Skin of body (tissue), 2 donors: Measurements from ENCODE around the gene DCTN5. TPM values are rescaled to one million over a fixed set of nuclear protein-coding genes. Genes with fewer than 3 reads are reported as not detected.
"Not testable (repeated sequence)": the region's sequence is repeated elsewhere in the genome, so short reads cannot be mapped to it uniquely, and the experiment has no call there.

Source experiments
- DNase-seq: peaks from one replicate; lab custom pipeline; 2025; lab: John Stamatoyannopoulos, UW
- total RNA-seq: library from RNA; depleted of rRNA; stranded (reverse); fragments of >200 nt; gene quantifications from one replicate; pipeline ENCODE4 v1.2.3, GENCODE V29; 2014

Gene DCTN5
- total RNA-seq, 1 donor from 2014 or later: 25.4 TPM

DNA sequence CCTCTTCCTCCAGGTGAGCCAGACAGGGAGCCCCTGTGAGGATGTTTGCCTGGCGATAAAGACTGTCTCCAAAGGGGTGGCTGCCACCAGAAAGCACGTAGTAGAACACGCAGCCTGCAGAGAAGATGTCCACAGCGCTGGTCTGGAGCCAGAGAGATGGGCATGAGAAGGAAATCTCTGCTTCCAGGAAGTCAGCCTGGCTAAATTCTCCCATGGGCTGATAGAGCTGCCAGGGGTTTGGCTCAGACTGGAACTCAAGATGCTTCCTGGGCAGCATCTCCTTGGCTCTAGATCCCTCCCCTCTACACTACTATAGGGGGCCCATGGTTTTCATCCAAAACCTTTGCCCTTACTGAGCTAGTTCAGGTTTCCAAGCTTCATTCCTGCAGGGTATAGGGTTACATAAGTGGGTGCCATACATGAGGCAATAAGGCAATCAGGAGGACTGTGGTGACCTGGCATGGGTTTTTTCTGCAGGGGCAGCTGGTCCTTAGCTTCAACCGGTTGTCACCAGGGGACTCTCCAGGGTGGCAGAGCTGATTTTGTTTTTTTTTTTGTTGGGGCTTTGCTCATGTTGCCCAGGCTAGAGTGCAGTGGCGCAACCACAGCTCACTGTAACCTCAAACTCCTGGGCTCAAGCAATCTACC lies 51.0 kb downstream of the DCTN5 start:
- no peak for DNase-seq

DNA sequence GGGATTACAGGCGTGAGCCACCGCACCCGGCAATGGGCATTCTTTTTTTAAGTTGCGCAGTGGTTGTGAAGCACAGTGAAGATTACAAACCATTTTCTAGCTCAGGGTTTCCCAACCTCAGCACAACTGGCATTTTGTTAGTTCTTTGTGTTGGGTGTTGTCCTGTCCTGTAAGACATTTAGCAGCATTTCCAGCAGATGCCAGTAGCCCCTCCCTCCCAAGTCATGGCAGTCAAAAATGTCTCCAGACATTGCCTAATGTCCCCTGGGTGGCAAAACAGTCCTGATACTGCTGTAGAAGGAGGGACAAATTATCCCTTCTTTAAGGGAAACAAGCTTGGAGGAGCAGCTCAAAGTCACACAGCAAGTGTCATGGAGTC lies 53.0 kb downstream of the DCTN5 start:
- no peak for DNase-seq

DNA sequence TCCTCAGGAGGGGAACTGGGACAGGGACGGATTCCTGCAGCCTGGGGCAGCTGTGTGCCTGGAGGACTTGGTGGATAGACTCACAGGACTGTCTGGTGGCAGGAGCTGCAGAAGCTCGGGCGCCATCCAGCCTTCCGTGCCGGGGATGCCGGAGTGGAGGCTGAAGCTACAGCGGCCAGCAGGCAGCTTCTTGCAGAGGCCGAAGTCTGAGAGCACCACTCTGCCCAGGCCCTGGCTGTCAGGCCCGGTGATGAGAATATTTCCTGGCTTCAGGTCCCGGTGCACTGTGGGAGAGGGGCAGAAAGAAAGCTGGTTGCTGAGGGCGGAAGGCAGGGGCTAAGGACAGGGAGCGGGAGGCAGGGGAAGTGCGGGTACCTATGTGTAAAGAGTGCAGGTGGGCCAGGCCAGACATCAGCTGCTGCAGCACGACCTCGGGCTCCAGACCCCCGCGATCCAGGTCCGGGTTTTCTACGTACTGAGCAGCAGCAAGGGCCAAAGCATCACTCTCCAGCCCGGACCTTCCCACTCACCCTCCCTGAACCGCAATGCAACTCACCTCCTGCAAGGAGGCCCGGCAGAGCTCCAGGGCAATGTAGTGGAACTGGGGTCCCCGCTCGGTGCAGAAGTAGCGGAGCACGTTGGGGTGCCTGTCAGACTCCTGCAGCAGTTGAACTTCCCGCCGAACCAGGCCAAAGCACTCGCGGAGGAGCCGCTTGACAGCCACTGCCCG lies 53.5 kb downstream of the DCTN5 start:
- no peak for DNase-seq

DNA sequence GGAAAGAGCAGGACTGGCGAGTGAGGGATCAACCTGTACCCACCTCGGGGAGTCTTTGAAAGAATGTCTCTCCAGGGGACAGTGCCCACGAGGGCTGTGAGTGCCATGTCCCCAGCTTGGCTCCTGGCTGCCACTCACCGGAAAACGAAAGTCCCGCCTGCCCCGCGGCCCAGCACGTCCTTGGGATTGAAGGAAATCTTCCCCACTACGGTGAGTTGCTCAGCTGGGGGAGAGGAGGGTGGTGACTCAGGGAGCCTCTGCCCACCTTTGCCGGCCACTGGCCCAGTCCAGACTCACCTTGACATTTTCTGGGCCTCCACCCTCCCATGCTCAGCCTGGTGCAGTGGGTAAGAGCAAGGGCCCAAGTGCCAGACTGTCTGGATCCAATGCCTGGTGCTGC lies 54.5 kb downstream of the DCTN5 start:
- DNase-seq: no peak

DNA sequence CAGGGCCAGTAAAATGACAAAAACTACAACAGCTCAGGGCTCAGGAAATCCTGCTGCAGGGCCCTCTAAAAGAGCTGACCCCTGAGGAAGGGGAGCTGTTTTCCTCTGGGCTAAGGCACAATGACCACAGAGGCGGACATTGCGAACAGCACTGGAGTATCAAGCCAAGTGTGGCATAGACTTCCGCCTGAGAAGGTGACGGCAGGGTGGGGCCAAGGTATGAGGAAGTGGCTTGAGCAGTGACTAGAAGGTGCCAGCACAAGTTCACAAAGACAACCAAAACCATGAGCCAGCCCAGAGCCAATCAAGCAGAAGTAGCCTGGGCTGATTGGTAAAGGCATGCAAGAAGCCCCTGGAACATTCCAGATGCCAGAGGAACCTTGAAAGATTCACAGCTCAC lies 57.8 kb downstream of the DCTN5 start:
- no peak for DNase-seq

DNA sequence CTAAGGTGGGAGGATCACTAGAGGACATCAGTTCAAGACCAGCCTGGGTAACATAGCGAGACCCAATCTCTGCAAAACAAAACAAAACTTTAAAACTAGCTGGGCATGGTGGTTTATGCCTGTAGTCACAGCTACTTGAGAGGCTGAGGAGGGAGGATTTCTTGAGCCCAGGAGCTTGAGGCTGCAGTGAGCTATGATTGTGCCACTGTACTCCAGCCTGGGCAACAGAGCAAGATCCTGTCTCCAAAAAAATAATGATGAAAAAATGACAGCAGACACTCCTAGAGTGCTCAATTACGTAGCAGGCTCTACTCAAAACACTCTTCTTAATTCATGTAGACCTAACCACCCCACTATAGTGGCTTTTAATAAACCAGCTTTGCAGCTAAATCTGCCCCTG lies 58.8 kb downstream of the DCTN5 start:
- DNase-seq: no peak

DNA sequence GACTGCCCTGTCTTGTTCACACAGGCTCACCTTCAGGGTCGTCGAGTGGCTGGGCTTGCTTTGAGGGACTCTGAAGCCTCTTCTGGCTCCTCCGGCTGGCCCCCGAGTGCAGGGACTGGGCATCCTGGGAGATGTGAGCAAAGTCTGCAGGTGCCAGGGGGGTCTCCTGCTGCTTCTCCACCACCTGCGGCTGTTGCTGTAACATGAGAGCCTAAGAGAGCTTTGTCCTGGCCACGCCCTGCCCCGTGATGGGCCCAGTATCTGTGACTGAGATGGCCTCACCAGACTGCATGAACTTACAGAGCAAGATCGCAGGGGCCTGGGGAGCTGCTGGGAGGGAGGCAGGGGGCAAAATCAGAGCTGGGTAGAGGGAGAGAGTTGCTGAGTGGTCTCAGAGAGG lies 59.2 kb downstream of the DCTN5 start:
- DNase-seq: no peak

DNA sequence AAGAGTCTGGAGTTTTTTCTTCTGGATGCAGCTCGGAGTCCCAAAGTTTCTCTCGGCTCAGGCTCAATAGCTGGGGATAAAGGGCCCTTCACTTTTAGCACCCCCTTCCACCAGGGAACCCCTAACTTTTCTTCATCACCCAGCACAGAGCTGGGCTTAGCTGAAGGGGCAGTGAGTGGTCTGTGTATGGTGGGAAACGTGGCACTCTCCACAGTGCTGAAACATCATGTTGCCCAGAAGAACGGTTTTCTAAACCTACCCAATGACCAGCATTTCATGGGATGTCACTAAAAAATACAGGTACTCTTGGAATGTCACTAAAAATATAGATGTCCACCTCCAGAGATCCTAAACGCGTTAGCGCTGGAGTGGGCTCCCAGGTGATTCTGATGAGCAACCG lies 59.8 kb downstream of the DCTN5 start:
- no peak for DNase-seq

DNA sequence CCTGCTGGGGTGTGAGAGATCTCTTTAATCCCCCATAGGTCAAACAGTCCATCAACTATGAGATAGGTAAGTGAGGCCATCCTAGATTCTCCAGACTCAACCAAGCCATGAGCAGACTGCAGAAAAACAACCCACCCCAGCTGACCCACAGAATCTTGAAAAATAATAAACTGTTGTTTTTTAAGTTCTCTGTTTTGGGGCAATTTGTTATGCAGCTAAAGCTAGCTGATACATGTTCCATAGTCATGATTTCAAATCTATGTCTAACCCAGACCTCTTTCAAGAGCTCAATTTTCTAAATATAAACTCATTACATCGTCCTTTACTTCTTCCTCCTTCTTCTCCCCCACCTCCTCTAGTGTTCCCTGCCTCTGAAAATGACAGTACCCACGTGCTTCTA lies 61.7 kb downstream of the DCTN5 start:
- DNase-seq: no peak

DNA sequence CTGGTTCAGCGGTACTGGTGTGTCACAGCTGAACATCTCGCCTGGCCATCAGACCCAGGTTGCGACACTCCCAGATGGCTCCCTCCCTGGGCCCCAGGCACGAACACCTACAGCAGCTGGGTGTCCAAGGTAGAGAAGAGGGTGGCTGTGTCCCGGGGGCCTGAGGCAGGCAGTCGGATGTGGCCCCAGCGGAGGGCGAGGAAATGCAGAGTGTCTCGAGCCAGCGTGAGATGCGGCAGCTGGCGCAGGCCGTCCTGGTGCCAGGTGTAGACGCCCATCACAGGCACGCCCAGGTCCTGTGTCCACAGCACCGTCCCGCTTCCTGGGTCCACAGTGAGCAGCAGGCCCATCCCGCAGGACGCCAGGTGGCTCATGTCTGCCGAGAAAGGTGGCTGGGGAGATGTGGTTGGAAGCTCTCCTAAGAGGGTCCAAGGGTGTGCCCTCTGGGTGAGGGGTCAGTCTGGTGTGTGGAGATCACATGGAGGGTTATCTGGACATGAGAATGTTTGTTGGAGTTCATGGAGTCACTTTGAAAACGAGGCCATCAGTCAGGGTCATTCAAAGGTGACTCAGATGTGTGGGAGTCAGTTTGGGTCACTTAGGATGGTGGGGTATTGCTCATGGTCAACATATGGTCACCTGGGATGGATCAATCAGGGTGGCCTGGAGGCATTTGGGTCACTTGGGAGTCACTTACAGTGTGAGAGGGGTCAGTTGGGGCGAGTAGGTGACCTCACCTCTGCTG lies 63.7 kb downstream of the DCTN5 start:
- DNase-seq: no peak

DNA sequence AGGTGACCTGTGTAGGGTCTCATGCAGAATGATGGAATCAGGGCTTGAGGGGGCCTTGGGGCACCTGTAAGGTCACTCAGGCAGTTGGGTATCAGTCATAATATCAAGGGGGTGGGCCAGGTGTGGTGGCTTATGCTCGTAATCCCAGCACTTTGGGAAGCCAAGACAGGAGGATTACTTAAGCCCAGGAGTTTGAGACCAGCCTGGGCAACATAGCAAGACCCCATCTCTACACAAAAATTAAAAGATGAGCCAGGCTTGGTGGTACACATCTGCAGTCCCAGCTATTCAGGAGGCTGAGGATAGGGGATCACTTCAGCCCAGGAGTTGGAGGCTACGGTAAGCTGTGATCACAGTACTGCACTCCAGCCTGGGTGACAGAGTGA lies 64.2 kb downstream of the DCTN5 start:
- no peak for DNase-seq

DNA sequence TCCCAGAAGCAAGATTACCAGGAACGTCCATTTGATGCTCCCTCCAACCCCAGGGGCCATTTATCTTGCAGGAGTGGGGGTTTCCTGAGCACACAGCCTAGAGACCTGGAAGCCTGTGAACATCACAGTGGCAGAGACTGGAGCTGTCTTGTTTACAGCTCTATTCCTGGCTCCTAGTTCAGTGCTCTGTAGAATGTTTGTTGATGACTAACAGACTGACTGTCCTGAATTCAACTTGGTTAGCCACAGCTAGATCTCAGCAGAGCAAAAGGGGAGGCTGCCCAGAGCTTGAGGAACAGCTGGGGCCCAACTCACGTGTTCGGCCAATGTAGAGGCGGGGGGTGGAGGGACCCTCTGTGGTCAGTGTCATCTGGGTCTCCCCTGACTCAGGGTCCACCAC lies 65.2 kb downstream of the DCTN5 start:
- no peak for DNase-seq

DNA sequence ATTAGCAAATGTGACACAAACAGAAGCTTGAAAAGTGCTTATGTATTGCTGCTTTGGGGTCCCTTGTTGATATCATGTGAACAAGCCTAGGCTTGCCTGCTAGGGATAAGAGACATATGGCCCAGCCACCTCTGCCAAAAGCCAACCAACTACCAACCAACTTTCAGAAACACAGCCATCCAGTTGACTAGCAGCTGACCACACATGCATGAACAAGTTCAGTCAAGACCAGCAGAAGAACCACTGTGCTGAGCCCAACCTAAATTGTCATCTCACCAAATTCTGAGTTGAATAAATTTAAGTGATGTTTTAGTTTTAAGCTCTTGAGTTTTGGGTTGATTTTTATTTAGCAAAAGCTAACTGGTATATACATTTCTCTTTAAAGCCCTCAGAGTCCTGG lies 68.3 kb downstream of the DCTN5 start:
- no peak for DNase-seq

DNA sequence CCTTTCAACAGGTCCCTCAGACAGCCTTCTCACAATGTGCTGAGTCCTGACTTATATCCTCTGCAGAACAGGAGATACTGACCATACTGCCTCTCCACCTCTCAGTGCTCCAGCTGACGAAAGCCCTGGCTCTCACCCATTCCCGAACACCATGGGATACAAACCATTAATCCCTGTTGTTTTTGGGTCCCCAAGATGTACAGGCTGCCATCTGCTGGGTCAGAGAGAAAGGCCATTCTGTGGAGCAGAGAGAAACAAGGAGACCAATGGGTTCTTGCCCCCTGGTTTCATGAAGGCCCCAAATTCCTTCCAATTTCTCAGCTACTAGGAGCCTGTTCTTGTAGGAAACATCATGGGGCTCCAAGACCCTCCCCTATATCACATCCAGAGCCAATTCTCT lies 68.7 kb downstream of the DCTN5 start:
- no peak for DNase-seq

DNA sequence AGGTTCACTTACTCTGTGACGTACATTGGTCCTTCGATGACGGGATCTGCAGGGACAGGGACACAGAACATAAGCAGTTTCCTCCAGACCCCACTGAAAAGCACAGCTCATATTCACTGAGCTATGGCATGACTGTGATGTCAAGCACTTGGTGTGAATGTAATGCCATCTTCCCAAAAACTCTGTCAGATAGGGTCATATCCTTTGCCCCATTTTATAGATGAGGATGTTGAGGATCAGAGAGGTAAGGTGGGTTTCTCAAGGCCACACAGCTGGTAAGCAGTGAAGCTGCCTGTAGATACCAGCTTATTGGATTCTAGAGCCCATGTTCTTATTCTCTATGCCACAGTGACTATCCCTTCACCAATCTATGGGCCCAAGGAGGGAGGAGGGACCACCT lies 69.2 kb downstream of the DCTN5 start:
- DNase-seq: no peak

DNA sequence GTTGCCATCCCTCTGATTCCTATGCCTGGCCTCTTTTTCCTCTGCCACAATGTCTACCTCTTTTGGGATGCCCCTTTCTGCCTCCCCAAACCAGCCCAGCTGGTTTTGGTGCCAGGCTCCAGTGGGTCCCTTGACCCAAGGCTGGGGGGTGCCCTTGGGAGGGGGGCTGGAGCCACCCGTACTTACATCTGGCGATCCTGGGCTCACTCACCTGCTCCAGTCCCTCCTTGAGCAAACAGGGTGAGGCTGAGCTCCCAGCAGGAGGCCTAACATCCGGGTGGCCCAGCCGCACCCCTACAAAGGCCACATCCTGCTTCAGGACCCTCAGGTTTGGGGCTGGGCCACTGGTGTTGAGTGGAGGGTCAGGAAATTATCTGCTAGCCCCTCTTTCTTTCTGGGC lies 70.5 kb downstream of the DCTN5 start:
- no peak for DNase-seq

DNA sequence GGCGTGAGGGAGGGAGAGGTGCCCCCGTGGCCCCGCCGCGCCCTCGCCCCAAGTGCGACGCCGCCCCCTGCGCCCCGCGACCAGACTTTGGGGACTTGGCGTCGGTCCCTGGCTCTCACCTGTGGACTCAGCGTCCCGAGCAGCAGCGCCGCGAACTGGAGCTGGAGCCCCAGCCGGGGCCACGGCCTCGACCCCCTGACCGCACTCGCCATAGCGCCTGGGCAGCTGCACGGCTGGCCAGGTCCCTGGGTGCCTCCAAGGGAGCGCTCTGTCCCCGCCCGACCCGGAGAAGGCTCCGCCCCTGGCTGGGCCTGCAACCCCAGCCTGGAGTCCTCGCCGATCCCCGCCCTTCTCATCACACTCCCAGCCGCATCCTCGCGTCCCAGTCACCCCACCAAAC lies 71.7 kb downstream of the DCTN5 start, which contains the start of gene ERN2:
TSS of gene ERN2 (minus strand) at position 247 of the 400 bp plus-strand sequence. CDS start at position 212, 35 bp downstream.
- no peak for DNase-seq

DNA sequence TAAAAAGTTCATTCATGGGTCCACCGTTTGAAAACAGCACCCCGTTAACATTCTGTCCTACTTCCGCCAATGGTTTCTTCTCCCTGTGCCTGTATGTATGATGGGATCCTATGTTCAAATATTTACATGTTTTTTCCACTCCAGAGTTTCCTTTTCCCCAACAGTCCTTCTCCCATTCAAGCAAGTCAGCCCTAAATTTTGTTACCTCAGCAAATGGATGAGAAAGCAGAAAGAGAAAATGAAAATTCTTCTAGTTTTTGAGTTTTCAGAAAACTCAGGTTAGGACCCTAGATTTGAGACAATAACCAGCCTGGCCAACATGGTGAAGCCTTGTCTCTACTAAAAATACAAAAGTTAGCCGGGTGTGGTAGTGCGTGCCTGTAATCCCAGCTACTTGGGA lies 75.2 kb downstream of the DCTN5 start:
- no peak for DNase-seq

DNA sequence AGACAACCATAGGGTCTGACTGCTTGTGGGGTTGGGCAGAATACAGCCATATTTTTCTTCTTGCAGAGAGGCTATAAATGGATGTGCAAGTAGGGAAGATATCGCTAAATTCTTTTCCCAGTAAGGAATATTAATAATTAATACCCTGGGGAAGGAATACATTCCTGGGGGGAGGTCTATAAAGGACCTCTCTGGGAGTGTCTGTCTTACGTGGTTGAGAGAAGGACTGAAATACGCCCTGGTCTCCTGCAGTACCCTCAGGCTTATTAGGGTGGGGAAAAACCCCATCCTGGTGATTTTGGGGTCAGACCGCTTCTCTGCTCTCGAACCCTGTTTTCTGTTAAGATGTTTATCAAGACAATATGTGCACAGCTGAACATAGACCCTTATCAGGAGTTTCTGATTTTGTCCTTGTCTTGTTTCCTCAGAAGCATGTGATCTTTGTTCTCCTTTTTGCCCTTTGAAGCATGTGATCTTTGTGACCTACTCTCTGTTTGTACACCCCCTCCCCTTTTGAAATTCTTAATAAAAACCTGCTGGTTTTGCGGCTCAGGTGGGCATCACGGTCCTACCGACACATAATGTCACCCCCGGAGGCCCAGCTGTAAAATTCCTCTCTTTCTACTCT lies 81.5 kb downstream of the DCTN5 start:
- not testable (repeated sequence) for DNase-seq

DNA sequence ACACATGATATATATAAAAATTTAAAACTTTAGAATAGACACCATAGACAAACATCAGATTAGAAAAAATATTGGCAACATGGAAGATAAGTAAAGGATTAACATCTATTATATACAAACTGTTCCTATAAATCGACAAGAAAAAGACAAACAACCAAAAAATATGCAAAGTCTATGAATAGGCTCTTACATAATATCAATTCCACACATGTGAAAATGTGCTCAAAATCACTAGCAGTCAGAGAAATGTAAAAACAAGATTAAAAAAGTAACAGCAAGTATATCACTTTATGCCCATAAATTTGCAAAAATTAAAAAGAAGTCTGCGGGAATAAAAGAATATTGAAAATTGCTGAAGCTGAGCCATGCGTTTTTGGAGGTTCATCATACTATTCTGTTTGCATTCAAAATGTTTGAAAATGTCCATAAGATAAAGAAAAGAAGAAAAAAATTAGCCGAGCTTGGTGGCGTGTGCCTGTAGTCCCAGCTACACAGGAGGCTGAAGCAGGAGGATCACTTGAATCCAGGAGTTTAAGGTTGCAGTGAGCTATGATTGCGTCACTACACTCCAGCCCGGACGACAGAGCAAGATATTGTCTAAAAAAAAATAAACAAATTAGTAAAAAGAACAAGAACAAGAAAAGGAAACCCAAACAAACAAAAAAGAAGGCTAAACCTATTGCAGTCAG lies 83.0 kb downstream of the DCTN5 start:
- no peak for DNase-seq

DNA sequence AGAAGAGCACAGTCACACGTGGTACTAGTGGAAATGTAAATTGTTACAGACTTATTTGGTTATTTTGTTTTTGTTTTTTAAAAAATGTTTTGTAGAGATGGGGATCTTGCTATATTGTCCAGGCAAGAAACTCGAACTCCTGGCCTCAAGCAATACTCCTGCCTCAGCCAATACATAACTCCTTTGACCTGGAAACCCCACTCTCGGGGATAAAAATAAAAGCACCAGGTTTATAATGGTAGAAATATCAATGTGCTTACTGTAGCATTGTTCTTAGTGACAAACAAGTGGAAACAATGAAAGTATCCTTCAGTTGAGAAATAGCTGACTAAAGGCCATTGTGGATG lies 83.5 kb downstream of the DCTN5 start:
- DNase-seq: no peak

DNA sequence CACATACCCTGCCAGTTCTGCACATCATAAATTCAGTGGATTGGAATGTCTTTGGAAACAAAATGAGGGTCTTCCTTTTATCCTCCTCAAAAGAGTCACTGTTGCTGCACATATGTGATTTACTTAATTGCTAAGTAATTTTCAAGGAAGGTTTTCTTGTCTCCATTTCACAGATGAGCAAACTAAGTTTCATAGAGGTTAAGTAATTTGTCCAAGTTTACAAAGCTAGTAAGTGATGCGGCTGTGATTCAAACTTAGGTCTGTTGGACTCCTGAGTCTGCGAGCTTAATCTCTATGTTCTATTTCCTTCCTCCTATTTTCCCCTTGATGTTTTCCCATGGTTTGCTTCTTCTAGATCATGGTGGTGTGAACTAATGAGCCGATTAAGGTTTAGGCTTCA lies 85.4 kb downstream of the DCTN5 start:
- DNase-seq: no peak
